Mesenteric fat pad (tissue), 1 donor: ENCODE results near the gene PTRH1. TPM values are rescaled to one million over a fixed set of nuclear protein-coding genes. Genes with fewer than 3 reads are reported as not detected.

Source experiments
- total RNA-seq: library from RNA; stranded (reverse); fragmentation: NEBNext Ultra II Directional; extraction: Animal tissue kit (Norgen Biotek cat#: 25700); gene quantifications from one replicate; pipeline ENCODE4 v1.2.1, GENCODE V29; 2021
- donor health status: DM: yes; HTN: yes; CAD: no.

PTRH1 gene
- total RNA-seq, 1 donor from 2014 or later, result 21.3 TPM

Other genes starting within 250 kb of the PTRH1 start
- gene STXBP1, start 103.4 kb downstream of the PTRH1 start, total RNA-seq, result 77.0 TPM
- gene CFAP157, start 8.7 kb downstream of the PTRH1 start, total RNA-seq, result 0.19 TPM
- gene TTC16, start 416 bp upstream of the PTRH1 start, total RNA-seq, result not detected
- 8.6 TPM for gene TOR2A, start 19.6 kb upstream of the PTRH1 start, total RNA-seq
- gene SH2D3C, start 63.0 kb upstream of the PTRH1 start, total RNA-seq, result 28.1 TPM
- 105 TPM for gene CDK9, start 70.4 kb upstream of the PTRH1 start, total RNA-seq
- 108 TPM for gene FPGS, start 87.2 kb upstream of the PTRH1 start, total RNA-seq
- 243 TPM for gene ENG, start 139.0 kb upstream of the PTRH1 start, total RNA-seq
- 68.3 TPM for gene AK1, start 162.0 kb upstream of the PTRH1 start, total RNA-seq
- 109 TPM for gene ST6GALNAC6, start 183.9 kb upstream of the PTRH1 start, total RNA-seq
- gene ST6GALNAC4, start 201.4 kb upstream of the PTRH1 start, total RNA-seq, result 40.0 TPM
- gene PIP5KL1, start 215.1 kb upstream of the PTRH1 start, total RNA-seq, result 2.2 TPM
- gene DPM2, start 222.2 kb upstream of the PTRH1 start, total RNA-seq, result 20.9 TPM